ENCODE measurements around the gene ITPK1.

ITPK1 gene

GRCh38 chr14:93103392-93104080 lies 12.2 kb downstream of the ITPK1 start:
- no peak for DNase-seq

- no peak for DNase-seq
These were observed 13.6 kb downstream of the ITPK1 start for GRCh38 chr14:93102141-93102540.

GRCh38 chr14:93101181-93101580 lies 14.5 kb downstream of the ITPK1 start:
- DNase-seq = no peak

GRCh38 chr14:93100570-93100969 lies 15.2 kb downstream of the ITPK1 start:
- peak; percentile 94 to 97 for DNase-seq

GRCh38 chr14:93100100-93100499 lies 15.6 kb downstream of the ITPK1 start:
- DNase-seq = peak in 1 of 2 experiments; percentile 70

GRCh38 chr14:93099643-93100042 lies 16.1 kb downstream of the ITPK1 start:
- no peak for DNase-seq

- no peak for DNase-seq
These were observed 16.5 kb downstream of the ITPK1 start for GRCh38 chr14:93099196-93099595.

- no peak for DNase-seq
These were observed 18.9 kb downstream of the ITPK1 start for GRCh38 chr14:93096691-93097322.

GRCh38 chr14:93095742-93096510 lies 19.8 kb downstream of the ITPK1 start:
- DNase-seq = no peak

- DNase-seq = peak in 1 of 2 experiments; percentile 47
These were observed 21.4 kb downstream of the ITPK1 start for GRCh38 chr14:93094121-93094918.

GRCh38 chr14:93092606-93093556 lies 22.8 kb downstream of the ITPK1 start:
- DNase-seq = no peak

- DNase-seq = no peak
These were observed 24.1 kb downstream of the ITPK1 start for GRCh38 chr14:93091666-93092065.

- peak; percentile 93 to 96 for DNase-seq
These were observed 24.7 kb downstream of the ITPK1 start for GRCh38 chr14:93090826-93091555.

- DNase-seq = peak; percentile 59 to 79
These were observed 26.0 kb downstream of the ITPK1 start for GRCh38 chr14:93089521-93090269.

GRCh38 chr14:93086441-93087055 lies 29.2 kb downstream of the ITPK1 start:
- no peak for DNase-seq

- peak; percentile 22 to 47 for DNase-seq
These were observed 29.8 kb downstream of the ITPK1 start for GRCh38 chr14:93085911-93086310.

- DNase-seq = no peak
These were observed 30.6 kb downstream of the ITPK1 start for GRCh38 chr14:93084866-93085857.

- DNase-seq = no peak
These were observed 31.3 kb downstream of the ITPK1 start for GRCh38 chr14:93084402-93084801.

GRCh38 chr14:93083917-93084316 lies 31.8 kb downstream of the ITPK1 start:
- no peak for DNase-seq

Measured in NCI-H524 (cell line).